Measurements from ENCODE around the gene SYNDIG1.

The SYNDIG1 gene

DNA sequence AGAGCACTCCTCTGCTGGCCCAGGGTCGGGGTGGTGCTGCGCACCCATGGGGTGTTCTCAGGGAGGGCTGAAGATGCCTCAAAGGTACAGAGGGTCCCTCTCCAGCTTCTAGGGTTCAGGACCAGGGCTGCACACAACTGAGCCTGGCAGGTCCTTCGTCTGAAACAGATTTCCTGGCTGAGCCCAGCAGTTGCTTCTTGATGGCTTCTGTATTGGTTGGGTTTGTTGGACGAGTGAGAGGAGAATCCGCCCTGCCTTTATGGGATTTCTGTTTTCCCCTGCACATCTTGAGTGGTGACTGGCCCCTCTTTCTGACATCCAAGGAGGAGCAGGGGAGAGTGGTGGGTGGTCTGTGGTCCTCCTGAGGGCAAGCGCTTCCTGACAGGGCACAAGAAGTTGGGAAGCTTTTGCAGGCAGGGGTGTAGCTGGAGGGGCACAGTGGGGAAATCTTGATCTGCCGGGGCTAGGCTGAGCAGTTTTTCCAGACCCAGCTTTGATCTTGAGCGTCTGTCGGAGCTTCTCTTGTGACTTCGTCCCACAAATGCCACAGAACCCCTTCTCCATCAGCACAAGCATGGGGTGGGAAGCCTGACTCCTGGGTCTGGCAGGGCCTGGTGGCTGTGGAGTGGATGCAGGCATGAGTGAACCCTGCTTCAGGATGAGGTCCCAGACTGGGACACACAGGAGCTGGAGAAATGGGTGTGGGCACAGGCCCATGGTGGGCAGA lies 116.5 kb downstream of the SYNDIG1 start:
- no peak for DNase-seq (ENCODE audit: low read depth in 2 of 2)

DNA sequence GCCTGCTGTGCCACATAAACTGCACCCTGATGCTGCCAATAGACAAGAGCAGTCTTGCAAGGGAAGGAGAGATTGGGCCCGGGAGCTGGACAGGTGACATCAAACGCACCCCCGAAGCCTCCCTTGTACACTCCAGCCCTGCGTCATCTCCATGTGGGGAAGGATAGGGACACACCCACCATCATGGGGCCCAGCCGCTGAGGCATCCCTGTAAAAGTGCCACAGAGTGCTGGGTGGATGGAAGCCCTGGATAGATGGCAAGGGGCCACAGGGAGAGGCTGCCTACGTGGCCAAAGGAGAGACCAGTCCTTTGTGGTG lies 117.1 kb downstream of the SYNDIG1 start:
- DNase-seq (ENCODE audit: low read depth in 2 of 2): no peak

DNA sequence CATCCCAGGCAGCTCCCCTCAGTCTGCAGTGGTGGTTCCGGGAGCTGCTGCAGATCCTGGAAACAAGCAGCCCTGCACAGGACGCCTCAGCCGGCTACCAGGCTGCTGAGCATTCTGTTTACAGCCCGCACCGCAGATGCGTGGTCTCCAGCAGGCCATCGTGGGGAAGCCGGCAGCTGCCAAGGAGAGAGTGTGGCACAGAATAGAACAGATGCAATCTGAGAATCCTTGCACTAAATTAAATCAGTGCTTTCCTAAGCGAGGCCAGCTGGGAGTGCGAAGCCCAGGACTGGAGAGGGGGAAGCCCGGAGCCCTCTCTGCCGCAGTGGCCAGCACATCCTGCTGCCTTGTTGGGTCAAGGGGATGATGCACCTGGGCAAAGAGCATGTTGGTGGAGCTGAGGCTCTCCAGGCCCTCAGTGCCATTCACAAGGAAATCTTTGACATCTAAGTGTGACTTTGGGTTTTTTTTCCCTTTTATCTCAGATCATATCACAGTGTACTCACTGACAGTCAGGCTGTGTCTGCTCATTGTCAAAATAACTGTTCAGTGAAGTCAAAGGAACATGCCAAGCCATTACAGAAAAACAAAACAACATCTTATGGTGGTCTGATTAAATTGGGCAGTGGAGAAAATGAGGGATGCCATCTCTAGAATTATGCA lies 118.1 kb downstream of the SYNDIG1 start:
- DNase-seq (ENCODE audit: low read depth in 2 of 2): no peak

DNA sequence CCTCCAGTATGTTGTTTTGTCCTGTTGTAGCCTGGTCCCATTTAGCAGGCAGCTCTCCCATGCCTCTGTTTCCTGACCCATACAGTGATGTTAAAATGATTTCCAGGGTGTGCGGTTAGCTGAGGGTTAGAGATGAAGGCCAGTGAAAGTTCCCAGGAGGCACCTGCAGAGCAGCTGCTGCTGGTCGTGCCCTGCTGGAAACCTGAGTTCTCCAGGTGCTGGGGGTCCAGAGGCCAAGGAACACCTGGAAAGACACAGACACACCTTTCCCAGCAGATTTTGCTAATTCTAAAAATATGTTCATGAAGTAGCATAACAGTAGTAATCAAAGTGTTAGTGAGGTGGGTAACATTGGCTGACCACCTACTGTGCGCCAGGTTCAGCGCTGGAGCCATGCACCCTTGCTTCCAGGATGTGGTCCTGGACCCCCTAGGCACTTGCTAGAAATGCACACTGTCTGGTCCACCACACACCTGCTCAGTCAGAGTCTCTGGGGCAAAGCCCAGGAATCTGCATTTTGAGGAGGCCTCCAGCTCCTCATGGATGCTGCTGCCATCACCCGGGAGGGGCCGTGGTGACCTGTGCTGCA lies 118.7 kb downstream of the SYNDIG1 start:
- no peak for DNase-seq (ENCODE audit: low read depth in 2 of 2)

DNA sequence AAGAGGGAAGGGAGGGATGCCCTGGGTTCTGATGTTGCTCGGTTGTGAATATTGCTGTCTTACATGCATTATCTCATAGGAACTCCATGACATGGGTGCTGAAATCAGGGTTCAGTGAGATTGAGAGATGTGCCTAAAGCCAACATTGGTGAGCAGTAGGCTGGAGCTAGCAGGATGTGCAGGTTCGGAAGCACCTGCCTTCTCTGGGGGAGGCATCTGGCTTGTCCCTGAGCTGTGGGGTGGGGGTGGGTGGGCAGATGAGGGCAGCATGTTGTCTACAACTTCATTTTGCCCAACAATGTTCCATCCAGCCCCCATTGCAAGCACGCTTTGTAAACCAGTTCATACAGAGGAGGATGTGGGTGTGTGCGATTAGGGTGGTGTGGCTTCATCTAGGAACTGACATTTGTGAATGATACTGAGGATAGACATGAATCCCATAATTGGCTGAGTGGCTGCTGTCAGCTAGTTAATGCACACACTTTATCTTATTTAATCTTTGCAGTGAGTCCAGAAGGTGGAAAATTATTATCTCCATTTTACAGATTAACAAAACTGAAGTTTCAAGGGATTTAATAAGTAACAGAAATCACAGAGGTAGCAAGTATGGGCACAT lies 119.4 kb downstream of the SYNDIG1 start:
- no peak for DNase-seq (ENCODE audit: low read depth in 2 of 2)

DNA sequence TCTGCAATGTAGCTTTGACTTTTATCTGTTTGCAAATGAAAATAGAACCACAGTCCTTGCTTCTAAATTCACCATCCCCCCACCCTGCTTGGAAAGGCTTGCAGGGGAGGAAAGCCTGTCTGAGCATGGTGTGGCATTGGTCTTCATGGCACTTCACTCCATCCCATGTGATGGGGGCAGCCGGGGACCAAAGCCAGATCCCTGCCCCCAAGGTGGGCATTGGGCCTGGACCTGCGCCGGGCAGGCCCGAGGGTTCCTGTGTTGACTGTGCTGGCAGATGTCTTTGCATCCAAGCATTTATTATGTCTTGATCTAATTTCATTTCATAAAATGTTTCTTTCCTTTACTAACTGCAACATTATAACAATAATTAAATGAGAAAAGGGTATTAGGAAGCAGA lies 120.0 kb downstream of the SYNDIG1 start:
- DNase-seq (ENCODE audit: low read depth in 2 of 2): no peak

DNA sequence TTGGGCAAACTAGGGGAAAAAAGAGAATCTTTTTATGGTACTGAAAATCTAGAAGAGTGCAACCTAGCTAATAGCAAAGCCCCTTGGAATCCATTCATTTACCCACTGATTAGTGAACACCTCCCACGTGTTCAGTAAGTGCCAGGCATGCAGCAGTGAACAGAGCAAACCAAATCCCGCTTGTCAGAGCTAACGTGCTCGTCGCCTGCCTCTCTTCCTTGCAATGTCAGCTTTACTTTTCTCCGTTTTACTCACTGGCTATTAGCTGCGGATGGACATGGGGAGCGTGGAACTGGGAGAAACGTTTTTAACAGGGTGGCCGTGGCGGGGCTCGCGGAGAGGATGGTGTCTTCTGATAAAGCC lies 120.4 kb downstream of the SYNDIG1 start:
- no peak for DNase-seq (ENCODE audit: low read depth in 2 of 2)

DNA sequence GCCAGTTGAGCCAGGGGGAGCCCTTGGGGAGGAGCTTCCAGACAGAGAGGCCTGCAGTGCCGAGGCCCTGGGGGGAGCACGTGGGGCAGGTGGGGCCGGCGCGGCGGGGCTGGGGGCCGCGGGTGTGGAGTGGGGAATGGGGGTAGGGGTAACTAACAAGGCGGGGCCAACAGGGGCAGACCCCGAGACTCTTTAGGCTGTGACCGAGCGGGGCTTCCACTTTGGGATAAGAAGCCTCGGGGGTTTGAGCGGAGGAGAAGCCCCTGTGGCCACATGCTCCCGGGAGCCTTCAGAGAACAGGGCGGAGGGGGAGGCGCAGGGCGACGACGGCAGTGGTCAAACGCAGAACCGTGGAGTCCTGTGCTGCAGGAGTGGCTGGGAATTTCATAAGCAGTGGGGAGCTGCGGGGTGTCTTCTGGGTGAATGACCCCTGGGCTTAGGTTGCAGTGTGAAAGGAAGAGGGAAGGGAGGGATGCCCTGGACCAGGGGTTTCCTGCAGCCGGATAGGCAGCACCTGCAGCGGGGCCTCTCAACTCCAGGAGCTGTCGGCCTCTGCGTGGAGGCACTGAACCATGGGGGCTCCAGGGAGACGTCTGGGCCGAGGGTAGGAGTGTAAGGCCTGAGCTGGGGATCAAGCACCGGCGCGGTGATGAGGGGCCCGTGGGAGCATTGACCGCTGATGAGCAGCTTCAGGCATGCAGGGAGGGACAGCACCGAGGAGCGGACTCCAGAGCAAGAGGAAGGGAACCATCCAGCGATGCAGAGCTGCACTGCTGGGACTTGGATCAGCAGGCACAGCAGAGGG lies 121.0 kb downstream of the SYNDIG1 start:
- no peak for DNase-seq (ENCODE audit: low read depth in 2 of 2)

DNA sequence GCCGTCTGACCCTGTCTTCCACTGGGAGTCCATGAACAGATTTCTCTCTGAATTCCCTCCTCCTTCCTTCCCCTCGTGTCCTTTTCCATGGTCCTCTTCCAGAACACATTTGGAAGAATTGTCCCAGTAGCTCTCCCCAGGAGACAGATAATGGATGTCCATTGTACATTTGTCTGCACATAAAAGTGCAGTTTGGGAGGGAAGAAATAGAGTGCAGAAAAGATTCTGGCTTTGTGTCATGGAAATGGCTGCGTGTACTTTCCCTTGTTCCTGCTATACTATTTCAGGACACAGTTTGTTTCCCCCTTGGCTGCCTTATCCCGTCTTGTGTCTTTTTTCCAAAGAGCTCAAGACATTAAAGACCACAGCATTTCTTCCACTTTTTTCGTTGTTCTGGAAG lies 127.6 kb downstream of the SYNDIG1 start:
- DNase-seq (ENCODE audit: low read depth in 2 of 2): no peak

DNA sequence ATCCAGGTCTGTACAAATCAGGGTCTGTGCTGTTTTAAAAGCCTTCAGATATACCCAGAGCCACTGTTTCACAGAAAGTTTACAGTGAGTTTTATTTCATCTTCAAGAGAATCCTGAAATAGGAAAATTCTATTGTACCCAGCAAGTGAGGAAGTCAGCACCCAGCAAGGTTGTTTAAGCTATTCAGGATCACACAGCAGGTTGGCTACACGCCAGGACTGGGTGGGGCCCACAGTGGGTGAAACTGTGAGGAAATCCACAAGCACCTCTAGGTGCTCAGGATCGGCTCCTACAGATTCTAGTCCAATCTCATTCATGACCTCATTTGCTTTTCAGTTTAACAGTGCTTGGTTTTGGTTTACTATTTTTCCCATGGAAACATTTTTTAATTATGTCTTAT lies 128.9 kb downstream of the SYNDIG1 start:
- DNase-seq (ENCODE audit: low read depth in 2 of 2): no peak

DNA sequence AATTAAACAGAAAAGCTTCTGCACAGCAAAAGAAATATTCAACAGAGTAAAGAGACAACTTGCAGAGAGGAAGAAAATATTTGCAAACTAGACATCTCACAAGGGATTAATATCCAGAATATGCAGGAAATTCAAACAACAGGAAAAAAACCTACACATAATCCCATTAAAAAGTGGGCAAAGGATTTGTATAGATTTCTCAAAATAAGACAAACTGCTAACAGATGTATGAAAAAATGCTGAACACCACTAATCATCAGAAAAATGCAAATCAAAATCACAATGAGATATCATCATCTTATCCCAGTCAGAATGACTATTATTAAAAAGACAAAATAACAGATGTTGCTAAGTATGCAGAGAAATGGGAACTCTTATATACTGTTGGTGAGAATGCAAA lies 129.6 kb downstream of the SYNDIG1 start:
- DNase-seq (ENCODE audit: low read depth in 2 of 2): no peak

DNA sequence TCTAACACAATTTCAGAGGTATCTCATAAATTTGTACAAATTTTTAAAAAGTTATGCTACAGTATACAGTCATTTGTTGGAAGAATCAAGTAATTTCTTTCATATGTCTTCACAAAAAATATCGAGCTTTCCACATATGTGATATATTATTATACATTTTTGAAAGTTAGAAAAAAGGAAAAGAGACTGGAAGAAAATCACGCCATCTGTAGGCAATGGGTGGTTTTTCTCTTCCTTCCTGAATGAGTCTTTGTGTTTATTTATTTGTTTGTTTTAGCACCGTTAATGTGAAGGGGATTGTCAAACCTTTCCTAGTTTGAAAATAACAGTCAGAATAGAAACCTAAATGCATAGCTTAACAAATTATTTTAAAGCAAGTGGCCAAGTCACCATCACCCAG lies 130.6 kb downstream of the SYNDIG1 start:
- DNase-seq (ENCODE audit: low read depth in 2 of 2): no peak

DNA sequence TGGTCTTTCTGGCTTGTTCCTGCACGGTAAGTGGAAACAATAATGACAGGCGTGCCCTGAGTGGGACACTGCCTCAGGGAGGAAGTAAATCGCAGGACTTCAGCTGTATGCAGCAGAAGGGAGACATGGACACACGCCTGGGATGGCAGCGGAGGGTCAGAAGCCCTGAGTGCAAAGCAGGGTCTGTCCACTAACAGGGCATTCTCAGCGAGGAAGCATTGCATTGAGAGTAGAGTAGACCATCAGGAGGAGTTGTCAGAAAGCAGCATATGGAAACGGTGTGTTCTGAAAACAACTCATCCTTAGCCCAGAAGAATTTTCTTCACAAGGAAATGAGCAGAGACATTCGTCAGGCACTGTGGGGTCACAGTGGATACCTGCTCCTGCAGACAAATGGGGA lies 134.0 kb downstream of the SYNDIG1 start:
- DNase-seq (ENCODE audit: low read depth in 2 of 2): no peak

DNA sequence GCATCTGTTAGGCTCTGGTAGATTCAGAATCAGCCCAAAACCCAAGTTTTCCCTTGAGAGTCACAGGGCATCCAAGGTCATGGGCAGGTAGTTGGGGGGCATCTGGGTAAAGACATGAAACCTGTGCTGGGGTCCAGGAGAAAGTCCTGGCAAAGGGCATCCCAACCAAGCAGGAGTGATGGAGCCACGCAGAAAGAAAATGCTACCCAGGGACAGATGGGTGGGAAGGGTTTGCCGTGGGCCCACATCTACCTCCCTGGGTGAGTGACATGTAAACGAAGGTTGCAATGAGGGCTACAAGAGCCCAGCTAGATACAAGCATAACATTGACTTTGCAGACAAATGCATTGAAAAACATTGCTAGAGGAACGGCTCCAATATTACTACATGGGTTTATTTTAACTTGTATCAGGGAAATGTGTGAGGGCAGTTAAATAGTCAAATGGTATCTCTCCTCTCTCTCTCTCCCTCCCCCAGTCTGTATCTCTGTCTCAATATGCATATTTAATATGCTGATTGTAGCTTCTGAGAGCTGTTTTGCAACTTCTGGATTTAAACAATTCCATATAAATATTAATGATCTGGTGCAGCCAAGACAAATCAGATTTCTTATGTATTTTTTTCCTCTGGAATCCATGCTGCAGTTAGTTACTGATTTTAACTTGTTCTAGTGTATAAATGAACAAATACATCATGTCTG lies 135.7 kb downstream of the SYNDIG1 start:
- no peak for DNase-seq (ENCODE audit: low read depth in 2 of 2)

DNA sequence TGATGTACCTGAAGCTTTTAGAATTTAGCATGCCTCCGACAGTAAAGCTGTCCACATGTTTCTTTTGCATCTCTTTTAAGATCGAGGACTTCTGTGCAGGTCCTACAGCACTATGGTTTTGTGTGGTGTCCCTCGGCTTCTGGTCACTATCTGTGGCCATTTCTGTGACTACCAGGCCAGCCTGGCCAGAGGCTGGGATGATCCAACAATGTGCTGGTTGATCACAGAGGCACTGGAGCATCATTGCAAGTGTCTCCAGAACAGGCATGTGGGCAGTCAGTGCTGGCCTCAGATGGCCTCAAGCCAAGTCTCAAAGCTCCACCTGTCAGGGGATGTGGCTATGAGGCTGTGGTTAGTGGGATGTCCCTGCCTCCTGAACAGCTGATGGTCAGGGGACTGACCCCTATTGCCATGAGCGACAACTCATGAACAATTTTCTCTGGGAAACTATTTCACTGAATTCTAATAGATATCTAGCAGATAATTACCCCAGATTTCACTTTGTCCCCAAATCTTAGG lies 136.6 kb downstream of the SYNDIG1 start:
- DNase-seq (ENCODE audit: low read depth in 2 of 2): no peak

DNA sequence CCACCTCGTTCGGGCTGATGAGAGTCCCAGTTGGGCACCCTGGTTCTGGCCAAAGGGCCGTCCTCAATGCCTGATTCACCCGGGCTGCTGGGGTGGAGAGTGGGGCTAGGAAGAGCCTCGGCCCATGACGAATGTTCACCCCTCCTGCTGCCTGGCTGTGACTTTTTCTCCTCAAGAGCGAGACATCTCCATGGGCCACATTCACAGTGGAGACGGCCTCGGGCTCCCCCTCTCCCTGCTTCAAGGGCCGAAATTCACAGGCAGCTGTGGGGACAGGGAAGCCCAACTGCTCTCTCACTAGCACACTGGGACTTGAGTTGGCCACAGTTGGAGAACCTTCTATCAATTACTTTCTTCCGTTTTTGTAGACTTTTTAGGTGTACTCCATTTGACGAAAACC lies 138.0 kb downstream of the SYNDIG1 start:
- DNase-seq (ENCODE audit: low read depth in 2 of 2): no peak

DNA sequence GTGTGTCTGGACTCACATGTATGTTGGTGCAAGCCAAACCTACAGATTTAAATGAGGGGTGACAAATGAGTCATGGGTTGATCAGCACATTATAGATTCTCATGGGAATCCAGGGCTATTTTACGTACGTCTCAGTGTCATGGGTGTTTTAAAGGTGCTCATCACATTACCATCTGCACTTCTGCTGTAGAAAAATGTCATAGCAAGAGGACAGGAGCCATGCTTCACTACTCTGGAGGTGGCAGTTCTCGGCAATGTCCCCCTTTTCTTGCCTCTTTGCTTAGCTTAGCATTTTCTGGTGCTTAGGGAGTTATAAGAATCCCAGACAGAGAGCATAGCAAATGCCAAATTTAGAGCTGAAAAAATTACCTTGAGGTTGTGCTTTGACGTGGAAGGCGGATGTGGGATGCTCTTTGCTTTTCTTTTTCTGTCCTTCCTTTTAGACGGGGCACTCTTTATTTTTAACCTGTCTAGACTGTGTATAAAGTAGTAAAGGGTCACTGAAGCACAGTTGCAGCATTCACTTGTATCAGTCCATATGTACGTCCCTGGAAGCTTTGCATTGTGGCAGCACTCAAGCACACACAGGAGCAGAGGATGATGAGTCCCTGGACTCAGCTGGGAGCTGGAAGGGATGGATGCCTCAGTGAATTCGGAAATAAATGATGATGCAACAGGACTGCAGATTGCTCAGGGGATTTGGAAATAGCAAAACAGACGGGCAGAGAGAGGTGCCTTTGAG lies 139.7 kb downstream of the SYNDIG1 start:
- no peak for DNase-seq (ENCODE audit: low read depth in 2 of 2)

DNA sequence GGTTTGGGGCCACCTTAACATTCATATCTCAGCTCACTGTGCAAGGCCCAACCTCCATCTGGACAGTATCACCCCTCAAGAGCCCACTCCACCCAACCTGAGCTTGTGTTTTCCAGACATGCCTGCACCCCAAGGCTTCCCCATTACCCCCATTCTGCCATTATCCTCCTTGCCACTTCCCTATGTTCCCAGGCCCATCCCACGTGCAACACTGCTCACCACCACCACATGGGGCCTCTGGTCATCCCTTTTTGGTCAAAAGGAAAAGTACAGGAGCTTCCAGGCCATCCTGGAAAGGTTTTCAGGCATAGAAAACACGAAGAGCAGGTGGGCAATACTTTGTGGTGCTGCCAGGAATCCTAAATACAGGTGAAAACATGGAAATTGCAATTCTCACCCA lies 140.3 kb downstream of the SYNDIG1 start:
- no peak for DNase-seq (ENCODE audit: low read depth in 2 of 2)

DNA sequence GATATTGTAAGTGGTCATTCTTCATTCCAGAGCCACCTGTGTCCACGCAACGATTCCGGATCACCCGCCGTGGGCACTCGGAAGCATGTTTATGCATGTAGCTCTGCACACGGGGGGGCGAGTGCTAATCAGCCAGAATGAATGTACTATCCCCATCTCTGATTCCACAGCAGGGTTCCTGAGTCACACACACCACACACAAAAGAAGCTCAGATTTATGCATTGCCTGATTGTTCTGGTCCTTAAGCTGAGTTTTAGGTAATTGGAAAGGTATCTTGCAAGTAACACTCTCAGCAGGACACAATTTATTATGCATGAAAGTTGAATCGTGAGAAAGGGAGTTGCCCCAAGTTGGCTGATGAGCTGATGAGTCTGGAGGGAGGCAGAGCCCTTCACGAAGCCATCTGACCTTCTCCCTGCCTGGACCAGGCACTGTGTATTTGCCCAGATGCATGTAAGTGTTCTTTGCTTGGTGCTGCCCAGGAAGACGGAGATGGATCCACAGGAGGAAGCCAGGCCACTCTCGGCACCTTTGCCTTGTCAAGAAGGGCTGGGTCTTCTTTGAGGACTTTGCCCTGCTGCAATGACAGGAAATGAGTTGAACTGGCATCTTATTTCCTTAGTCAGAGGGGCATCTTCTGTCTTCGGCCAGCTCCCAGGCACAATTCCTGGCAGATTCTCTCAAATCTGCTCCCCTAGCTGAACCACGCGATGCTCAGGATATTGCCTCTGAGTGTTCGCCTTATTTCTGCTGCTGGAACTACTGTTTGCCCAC lies 141.1 kb downstream of the SYNDIG1 start:
- no peak for DNase-seq (ENCODE audit: low read depth in 2 of 2)

Data from stimulated activated CD4-positive, alpha-beta T cell treated with anti-CD3 and anti-CD28 coated beads, Interleukin-15, amount 100 ng/mL, for 48 hours (primary cell).